GM19035 (cell line): Measurements from ENCODE around the gene CPE.
"Not testable (repeated sequence)": the region's sequence is repeated elsewhere in the genome, so short reads cannot be mapped to it uniquely, and the experiment has no call there.

Source experiments
- ATAC-seq: cut with Tn5 transposase; IDR thresholded peaks from one replicate; pipeline ENCODE4 v1.9.1; 2021; ENCODE audit not compliant: unreplicated experiment

CPE gene

GRCh38 chr4:165403048-165403447 lies 24.2 kb downstream of the CPE start:
- no peak for ATAC-seq

- no peak for ATAC-seq
Measured at GRCh38 chr4:165403637-165404036, 24.8 kb downstream of the CPE start.

- no peak for ATAC-seq
Measured at GRCh38 chr4:165404080-165404479, 25.3 kb downstream of the CPE start.

- no peak for ATAC-seq
Measured at GRCh38 chr4:165404696-165405095, 25.9 kb downstream of the CPE start.

GRCh38 chr4:165410214-165410613 lies 31.4 kb downstream of the CPE start:
- ATAC-seq, result no peak

GRCh38 chr4:165415910-165416309 lies 37.1 kb downstream of the CPE start:
- no peak for ATAC-seq

- ATAC-seq, result no peak
Measured at GRCh38 chr4:165418073-165418472, 39.3 kb downstream of the CPE start.

- no peak for ATAC-seq
Measured at GRCh38 chr4:165425629-165426028, 46.8 kb downstream of the CPE start.

GRCh38 chr4:165426331-165426730 lies 47.5 kb downstream of the CPE start:
- ATAC-seq, result no peak

- no peak for ATAC-seq
Measured at GRCh38 chr4:165426823-165427222, 48.0 kb downstream of the CPE start.

GRCh38 chr4:165428957-165429356 lies 50.1 kb downstream of the CPE start:
- ATAC-seq, result no peak

GRCh38 chr4:165433529-165433928 lies 54.7 kb downstream of the CPE start:
- ATAC-seq, result no peak

- ATAC-seq, result no peak
Measured at GRCh38 chr4:165437691-165438090, 58.9 kb downstream of the CPE start.

- ATAC-seq, result no peak
Measured at GRCh38 chr4:165439344-165439743, 60.5 kb downstream of the CPE start.

- no peak for ATAC-seq
Measured at GRCh38 chr4:165439981-165440380, 61.2 kb downstream of the CPE start.

GRCh38 chr4:165440415-165441158 lies 61.8 kb downstream of the CPE start:
- no peak for ATAC-seq

GRCh38 chr4:165443276-165443675 lies 64.5 kb downstream of the CPE start:
- no peak for ATAC-seq

- no peak for ATAC-seq
Measured at GRCh38 chr4:165448700-165449099, 69.9 kb downstream of the CPE start.

GRCh38 chr4:165449333-165449732 lies 70.5 kb downstream of the CPE start:
- ATAC-seq, result no peak

- ATAC-seq, result no peak
Measured at GRCh38 chr4:165450871-165451270, 72.1 kb downstream of the CPE start.

GRCh38 chr4:165453140-165453539 lies 74.3 kb downstream of the CPE start:
- not testable (repeated sequence) for ATAC-seq

GRCh38 chr4:165454426-165454825 lies 75.6 kb downstream of the CPE start:
- no peak for ATAC-seq

- ATAC-seq, result no peak
Measured at GRCh38 chr4:165457793-165458192, 79.0 kb downstream of the CPE start.
